Measurements from ENCODE around the gene CCR5AS.
A peak's percentile ranks its signal among the peaks of the same experiment; 100 is the strongest.

The CCR5AS gene

DNA sequence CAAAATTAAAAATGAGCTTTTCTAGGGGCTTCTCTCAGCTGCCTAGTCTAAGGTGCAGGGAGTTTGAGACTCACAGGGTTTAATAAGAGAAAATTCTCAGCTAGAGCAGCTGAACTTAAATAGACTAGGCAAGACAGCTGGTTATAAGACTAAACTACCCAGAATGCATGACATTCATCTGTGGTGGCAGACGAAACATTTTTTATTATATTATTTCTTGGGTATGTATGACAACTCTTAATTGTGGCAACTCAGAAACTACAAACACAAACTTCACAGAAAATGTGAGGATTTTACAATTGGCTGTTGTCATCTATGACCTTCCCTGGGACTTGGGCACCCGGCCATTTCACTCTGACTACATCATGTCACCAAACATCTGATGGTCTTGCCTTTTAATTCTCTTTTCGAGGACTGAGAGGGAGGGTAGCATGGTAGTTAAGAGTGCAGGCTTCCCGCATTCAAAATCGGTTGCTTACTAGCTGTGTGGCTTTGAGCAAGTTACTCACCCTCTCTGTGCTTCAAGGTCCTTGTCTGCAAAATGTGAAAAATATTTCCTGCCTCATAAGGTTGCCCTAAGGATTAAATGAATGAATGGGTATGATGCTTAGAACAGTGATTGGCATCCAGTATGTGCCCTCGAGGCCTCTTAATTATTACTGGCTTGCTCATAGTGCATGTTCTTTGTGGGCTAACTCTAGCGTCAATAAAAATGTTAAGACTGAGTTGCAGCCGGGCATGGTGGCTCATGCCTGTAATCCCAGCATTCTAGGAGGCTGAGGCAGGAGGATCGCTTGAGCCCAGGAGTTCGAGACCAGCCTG is 35.1 kb downstream of the CCR5AS start:
- H3K27ac ChIP-seq = peak overlapping the region in 6 of 11 experiments; percentile 22 to 89 (median 79); a peak in 11 of 22 replicates
- no peaks in the 10 kb centered on the region for H3K9me3 ChIP-seq (replicated peaks in 1 of 11)
- H3K27me3 ChIP-seq = no peaks in the 10 kb centered on the region
- H3K4me3 ChIP-seq = peak overlapping the region in 5 of 10 experiments; percentile 36 to 72 (median 64); a peak in 9 of 20 replicates
- peaks cover 0 to 40% (median 0%) of the 10 kb centered on the region in 11 experiments; a peak in 4 of 22 replicates for H4K20me1 ChIP-seq
- TF ChIP-seq Cebpa-rat (IDR thresholded peaks at IDR 0.05) = no peak
- peak overlapping the region in 5 of 11 experiments; percentile 59 to 96 (median 85); a peak in 10 of 22 replicates for H3K4me2 ChIP-seq
- H3K4me1 ChIP-seq = peaks cover 12 to 96% (median 41%) of the 10 kb centered on the region in 10 experiments
- peak overlapping the region in 6 of 11 experiments; percentile 28 to 94 (median 79); a peak in 11 of 22 replicates for H3K9ac ChIP-seq
- H3K36me3 ChIP-seq = peaks cover 0 to 54% (median 0%) of the 10 kb centered on the region in 11 experiments; a peak in 6 of 22 replicates

DNA sequence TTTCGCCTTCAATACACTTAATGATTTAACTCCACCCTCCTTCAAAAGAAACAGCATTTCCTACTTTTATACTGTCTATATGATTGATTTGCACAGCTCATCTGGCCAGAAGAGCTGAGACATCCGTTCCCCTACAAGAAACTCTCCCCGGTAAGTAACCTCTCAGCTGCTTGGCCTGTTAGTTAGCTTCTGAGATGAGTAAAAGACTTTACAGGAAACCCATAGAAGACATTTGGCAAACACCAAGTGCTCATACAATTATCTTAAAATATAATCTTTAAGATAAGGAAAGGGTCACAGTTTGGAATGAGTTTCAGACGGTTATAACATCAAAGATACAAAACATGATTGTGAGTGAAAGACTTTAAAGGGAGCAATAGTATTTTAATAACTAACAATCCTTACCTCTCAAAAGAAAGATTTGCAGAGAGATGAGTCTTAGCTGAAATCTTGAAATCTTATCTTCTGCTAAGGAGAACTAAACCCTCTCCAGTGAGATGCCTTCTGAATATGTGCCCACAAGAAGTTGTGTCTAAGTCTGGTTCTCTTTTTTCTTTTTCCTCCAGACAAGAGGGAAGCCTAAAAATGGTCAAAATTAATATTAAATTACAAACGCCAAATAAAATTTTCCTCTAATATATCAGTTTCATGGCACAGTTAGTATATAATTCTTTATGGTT is 35.9 kb downstream of the CCR5AS start, which contains the start of gene CCR5:
Gene CCR5 (plus strand): TSS at position 108 of the 680 bp plus-strand sequence. CDS start 1,957 bp downstream, outside the sequence.
- H3K4me1 ChIP-seq = peaks cover 7 to 96% (median 41%) of the 10 kb centered on the region in 10 experiments
- peak within 1 kb of the TSS in 6 of 11 experiments; percentile 22 to 89 (median 79); a peak in 12 of 22 replicates for H3K27ac ChIP-seq
- H3K9me3 ChIP-seq (replicated peaks in 1 of 11) = peaks cover 0 to 7% (median 0%) of the 10 kb centered on the region in 11 experiments; a peak in 2 of 22 replicates
- peak within 1 kb of the TSS in 5 of 10 experiments; percentile 36 to 72 (median 64); a peak in 9 of 20 replicates for H3K4me3 ChIP-seq
- TF ChIP-seq Cebpa-rat (IDR thresholded peaks at IDR 0.05) = no peak
- H3K27me3 ChIP-seq = no peaks in the 10 kb centered on the region
- peak within 1 kb of the TSS in 6 of 11 experiments; percentile 14 to 96 (median 77); a peak in 12 of 22 replicates for H3K4me2 ChIP-seq
- peak within 1 kb of the TSS in 6 of 11 experiments; percentile 28 to 94 (median 79); a peak in 12 of 22 replicates for H3K9ac ChIP-seq
- peaks cover 0 to 33% (median 0%) of the 10 kb centered on the region in 11 experiments; a peak in 4 of 22 replicates for H4K20me1 ChIP-seq
- peaks cover 0 to 56% (median 0%) of the 10 kb centered on the region in 11 experiments; a peak in 6 of 22 replicates for H3K36me3 ChIP-seq

DNA sequence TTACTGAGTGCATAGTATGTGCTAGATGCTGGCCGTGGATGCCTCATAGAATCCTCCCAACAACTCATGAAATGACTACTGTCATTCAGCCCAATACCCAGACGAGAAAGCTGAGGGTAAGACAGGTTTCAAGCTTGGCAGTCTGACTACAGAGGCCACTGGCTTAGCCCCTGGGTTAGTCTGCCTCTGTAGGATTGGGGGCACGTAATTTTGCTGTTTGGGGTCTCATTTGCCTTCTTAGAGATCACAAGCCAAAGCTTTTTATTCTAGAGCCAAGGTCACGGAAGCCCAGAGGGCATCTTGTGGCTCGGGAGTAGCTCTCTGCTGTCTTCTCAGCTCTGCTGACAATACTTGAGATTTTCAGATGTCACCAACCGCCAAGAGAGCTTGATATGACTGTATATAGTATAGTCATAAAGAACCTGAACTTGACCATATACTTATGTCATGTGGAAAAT is 37.2 kb downstream of the CCR5AS start:
- H3K4me1 ChIP-seq = peaks cover 0 to 96% (median 31%) of the 10 kb centered on the region in 10 experiments; a peak in 13 of 20 replicates
- H3K36me3 ChIP-seq = peaks cover 0 to 56% (median 0%) of the 10 kb centered on the region in 11 experiments; a peak in 6 of 22 replicates
- H3K4me2 ChIP-seq = peak overlapping the region in 5 of 11 experiments; percentile 59 to 96 (median 85); a peak in 10 of 22 replicates
- H3K27me3 ChIP-seq = no peaks in the 10 kb centered on the region
- peaks cover 0 to 18% (median 0%) of the 10 kb centered on the region in 11 experiments; a peak in 2 of 22 replicates for H3K9me3 ChIP-seq (replicated peaks in 1 of 11)
- no peak for TF ChIP-seq Cebpa-rat (IDR thresholded peaks at IDR 0.05)
- H4K20me1 ChIP-seq = peaks cover 0 to 21% (median 0%) of the 10 kb centered on the region in 11 experiments; a peak in 4 of 22 replicates
- peak overlapping the region in 3 of 10 experiments; percentile 63 to 72 (median 71); a peak in 6 of 20 replicates for H3K4me3 ChIP-seq
- peak overlapping the region in 5 of 11 experiments; percentile 51 to 89 (median 86); a peak in 10 of 22 replicates for H3K27ac ChIP-seq
- peak overlapping the region in 4 of 11 experiments; percentile 45 to 94 (median 89); a peak in 8 of 22 replicates for H3K9ac ChIP-seq

DNA sequence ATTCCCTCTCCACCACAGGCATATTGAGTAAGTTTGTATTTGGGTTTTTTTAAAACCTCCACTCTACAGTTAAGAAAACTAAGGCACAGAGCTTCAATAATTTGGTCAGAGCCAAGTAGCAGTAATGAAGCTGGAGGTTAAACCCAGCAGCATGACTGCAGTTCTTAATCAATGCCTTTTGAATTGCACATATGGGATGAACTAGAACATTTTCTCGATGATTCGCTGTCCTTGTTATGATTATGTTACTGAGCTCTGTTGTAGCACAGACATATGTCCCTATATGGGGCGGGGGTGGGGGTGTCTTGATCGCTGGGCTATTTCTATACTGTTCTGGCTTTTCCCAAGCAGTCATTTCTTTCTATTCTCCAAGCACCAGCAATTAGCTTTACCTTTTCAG is 37.7 kb downstream of the CCR5AS start:
- H3K27me3 ChIP-seq = no peaks in the 10 kb centered on the region
- peak overlapping the region in 3 of 10 experiments; percentile 63 to 72 (median 71); a peak in 6 of 20 replicates for H3K4me3 ChIP-seq
- H3K9me3 ChIP-seq (replicated peaks in 1 of 11) = peaks cover 0 to 18% (median 0%) of the 10 kb centered on the region in 11 experiments; a peak in 2 of 22 replicates
- no peak for TF ChIP-seq Cebpa-rat (IDR thresholded peaks at IDR 0.05)
- H4K20me1 ChIP-seq = peaks cover 0 to 16% (median 0%) of the 10 kb centered on the region in 11 experiments; a peak in 3 of 22 replicates
- peaks cover 0 to 56% (median 0%) of the 10 kb centered on the region in 11 experiments; a peak in 6 of 22 replicates for H3K36me3 ChIP-seq
- H3K4me2 ChIP-seq = peak overlapping the region in 5 of 11 experiments; percentile 59 to 96 (median 85); a peak in 10 of 22 replicates
- peaks cover 0 to 91% (median 31%) of the 10 kb centered on the region in 10 experiments; a peak in 13 of 20 replicates for H3K4me1 ChIP-seq
- peak overlapping the region in 4 of 11 experiments; percentile 45 to 94 (median 89); a peak in 8 of 22 replicates for H3K9ac ChIP-seq
- peak overlapping the region in 6 of 11 experiments; percentile 18 to 89 (median 79); a peak in 9 of 22 replicates for H3K27ac ChIP-seq

GRCh38 chr3:46368569-46368968 is 38.3 kb downstream of the CCR5AS start:
- peaks cover 0 to 85% (median 31%) of the 10 kb centered on the region in 10 experiments; a peak in 13 of 20 replicates for H3K4me1 ChIP-seq
- H3K9ac ChIP-seq = peak overlapping the region in 4 of 11 experiments; percentile 45 to 94 (median 89); a peak in 8 of 22 replicates
- H3K27me3 ChIP-seq = no peaks in the 10 kb centered on the region
- peak overlapping the region in 3 of 10 experiments; percentile 63 to 72 (median 71); a peak in 5 of 20 replicates for H3K4me3 ChIP-seq
- H3K36me3 ChIP-seq = peaks cover 0 to 57% (median 0%) of the 10 kb centered on the region in 11 experiments; a peak in 6 of 22 replicates
- H3K27ac ChIP-seq = peak overlapping the region in 6 of 11 experiments; percentile 11 to 89 (median 79); a peak in 10 of 22 replicates
- peak overlapping the region in 6 of 11 experiments; percentile 9 to 96 (median 77); a peak in 11 of 22 replicates for H3K4me2 ChIP-seq
- no peak for TF ChIP-seq Cebpa-rat (IDR thresholded peaks at IDR 0.05)
- H4K20me1 ChIP-seq = peaks cover 0 to 10% (median 0%) of the 10 kb centered on the region in 11 experiments; a peak in 3 of 22 replicates
- peaks cover 0 to 18% (median 0%) of the 10 kb centered on the region in 11 experiments; a peak in 2 of 22 replicates for H3K9me3 ChIP-seq (replicated peaks in 1 of 11)

DNA sequence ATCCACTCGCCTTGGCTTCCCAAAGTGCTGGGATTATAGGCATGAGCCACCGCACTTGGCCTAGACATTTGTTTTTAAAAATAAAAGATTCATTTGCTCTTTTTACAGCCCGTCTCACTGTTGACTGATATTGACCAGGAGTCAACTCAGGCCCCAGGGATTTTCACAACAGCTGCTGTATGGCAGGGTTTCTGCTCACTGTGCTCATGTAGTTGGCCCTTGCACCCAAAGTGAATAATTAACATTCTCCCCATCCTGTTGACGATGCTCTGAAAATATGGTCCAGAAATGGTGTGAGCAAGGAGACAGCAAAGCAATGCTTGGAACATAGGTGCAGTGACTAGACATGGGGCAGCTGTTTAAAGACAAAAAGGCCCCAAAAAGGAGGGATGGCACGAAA is 39.1 kb downstream of the CCR5AS start:
- Histone ChIP-seq H3K9me3 (replicated peaks in 1 of 11) (peaks cover 0 to 18% (median 0%) of the 10 kb centered on the region in 11 experiments; a peak in 2 of 22 replicates), H3K27ac (peak overlapping the region in 6 of 11 experiments; percentile 11 to 89 (median 64); a peak in 10 of 22 replicates), H3K36me3 (peaks cover 0 to 57% (median 0%) of the 10 kb centered on the region in 11 experiments; a peak in 6 of 22 replicates), H3K4me1 (peaks cover 0 to 81% (median 31%) of the 10 kb centered on the region in 10 experiments; a peak in 13 of 20 replicates), H3K4me3 (peak overlapping the region in 2 of 10 experiments; percentile 27 to 72; a peak in 4 of 20 replicates), H3K27me3 (no peaks in the 10 kb centered on the region), H3K4me2 (peak overlapping the region in 6 of 11 experiments; percentile 9 to 96 (median 77); a peak in 11 of 22 replicates), H4K20me1 (peaks cover 0 to 2% (median 0%) of the 10 kb centered on the region in 11 experiments; a peak in 2 of 22 replicates), H3K9ac (peak overlapping the region in 3 of 11 experiments; percentile 40 to 85 (median 43); a peak in 4 of 22 replicates)
- no peak for TF ChIP-seq Cebpa-rat (IDR thresholded peaks at IDR 0.05)
